C1 segment of cervical spinal cord (tissue), 14 donors: ENCODE measurements around the gene C5orf15.
"Not testable (repeated sequence)": the region's sequence is repeated elsewhere in the genome, so short reads cannot be mapped to it uniquely, and the experiment has no call there.

Experiments
- DNase-seq, 14 donors: peaks; one replicate each; lab custom pipeline; 2025; lab: John Stamatoyannopoulos, UW

C5orf15 gene

DNA sequence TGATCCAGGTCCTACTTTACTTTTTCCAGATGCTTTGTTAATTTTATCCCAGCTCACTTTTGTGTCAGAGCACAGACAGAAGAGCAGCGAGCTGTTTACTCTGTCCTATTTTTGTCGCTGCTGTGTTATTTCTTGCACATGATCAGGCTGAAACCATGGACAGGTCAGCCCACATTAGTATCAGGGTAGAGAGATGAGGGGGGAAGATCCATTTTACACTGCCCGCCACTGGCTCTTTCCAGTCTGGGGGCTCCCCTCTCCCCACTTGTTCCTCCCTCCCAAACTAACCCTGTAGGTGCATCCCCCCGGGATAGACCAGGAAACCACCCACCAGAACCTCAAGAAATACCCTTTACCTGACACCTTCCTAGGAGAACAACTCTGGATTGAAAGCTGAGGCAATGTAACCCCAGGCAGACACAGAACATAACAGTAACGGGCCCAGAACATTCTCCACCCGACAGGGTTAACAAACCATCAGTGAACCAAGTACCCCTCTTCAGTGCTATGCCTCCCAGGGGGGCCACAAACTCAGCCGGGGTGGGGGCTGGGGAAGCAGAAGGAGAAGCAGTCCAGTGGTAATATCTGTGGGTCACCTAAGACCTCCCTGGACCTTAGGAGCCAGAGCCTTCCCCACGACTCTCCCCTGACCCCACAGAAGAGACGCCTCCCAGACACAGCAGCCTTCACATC lies 26.0 kb upstream of the C5orf15 start:
- no peak for DNase-seq

- DNase-seq = no peak
These were observed 24.9 kb upstream of the C5orf15 start for GRCh38 chr5:133993185-133993936.

- DNase-seq = peak in 1 of 14 donors; percentile 68
These were observed 24.2 kb upstream of the C5orf15 start for GRCh38 chr5:133992429-133993155.

GRCh38 chr5:133991171-133991910 lies 22.9 kb upstream of the C5orf15 start:
- DNase-seq = no peak

DNA sequence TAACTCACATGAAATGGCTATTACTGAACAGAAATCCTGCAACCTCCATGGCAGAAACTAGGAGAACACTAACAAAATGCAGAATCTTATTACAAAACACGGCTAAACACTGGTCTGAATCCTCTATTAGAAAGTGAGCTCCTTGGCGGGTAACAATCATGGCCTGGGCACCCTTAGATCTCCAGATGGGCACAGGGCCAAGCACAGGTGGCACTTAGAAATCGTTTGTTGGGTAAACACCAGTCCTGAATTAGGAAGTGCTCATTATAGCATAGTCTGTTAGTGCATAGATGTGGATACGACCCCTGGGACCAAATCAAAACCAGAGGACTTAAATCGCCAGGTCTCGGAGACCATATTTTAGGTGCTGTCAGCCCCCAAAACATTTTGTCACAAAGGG lies 22.0 kb upstream of the C5orf15 start:
- DNase-seq = no peak

DNA sequence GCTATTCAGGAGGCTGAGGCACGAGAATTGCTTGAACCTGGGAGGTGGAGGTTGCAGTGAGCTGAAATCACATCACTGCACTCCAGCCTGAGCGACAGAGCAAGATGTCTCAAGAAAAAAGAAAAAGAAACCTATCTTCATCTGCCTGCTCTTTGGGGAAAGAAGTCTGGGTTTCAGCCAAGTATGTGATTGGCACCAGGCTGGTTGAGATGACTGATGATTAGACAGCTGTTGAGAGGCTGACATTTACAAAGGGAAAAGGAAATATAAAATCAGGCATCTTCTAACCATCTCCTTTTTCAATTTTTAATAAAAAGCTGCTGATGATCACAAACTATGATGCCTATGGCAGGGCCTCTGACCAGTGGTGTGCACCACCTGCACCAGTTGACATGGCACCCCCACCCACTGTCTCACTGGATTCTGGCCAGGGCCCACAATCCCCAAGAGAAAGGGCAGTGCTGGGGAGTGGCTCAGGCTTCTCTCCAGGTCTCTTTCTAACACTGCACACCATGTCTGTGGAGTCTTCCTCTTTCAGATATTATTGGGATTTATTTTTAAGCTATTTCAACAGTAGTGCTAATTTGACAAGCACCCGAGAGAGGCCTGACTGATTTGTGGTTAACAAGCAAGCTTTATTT lies 17.2 kb upstream of the C5orf15 start:
- DNase-seq = no peak

DNA sequence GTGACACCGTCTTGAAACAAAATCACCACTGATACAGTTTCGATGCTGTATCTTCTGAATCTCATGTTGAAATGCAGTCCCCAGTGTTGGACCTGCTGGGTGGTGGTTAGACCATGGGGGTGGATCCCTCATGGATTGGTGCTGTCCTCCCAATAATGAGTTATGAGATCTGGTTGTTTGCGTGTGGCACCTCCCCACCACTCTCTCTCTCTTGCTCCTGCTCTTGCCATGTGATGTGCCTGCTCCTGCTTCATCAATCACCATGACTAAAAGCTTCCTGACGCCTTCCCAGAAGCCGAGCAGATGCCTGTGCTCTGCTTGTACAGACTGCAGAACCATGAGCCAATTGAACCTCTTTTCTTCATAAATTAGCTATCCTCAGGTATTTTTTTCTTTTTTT lies 15.2 kb upstream of the C5orf15 start:
- no peak for DNase-seq

DNA sequence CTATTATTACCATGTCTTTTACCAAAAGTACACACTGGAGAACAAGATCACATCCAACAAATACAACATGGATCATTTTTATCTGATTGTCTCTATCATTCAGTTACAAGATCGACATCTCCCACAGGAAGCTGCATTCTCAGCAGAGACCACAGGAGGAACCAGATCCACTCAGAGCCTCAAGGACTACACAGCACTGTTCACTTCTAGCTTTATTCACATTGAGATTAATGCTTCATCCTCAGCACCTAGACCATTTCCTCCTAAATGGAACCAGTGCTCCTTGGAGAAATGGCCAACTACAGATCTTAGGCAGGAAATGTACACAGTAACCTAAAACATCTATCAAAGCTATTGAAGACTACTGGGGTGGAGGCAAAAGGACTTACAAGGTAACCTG lies 13.3 kb upstream of the C5orf15 start:
- DNase-seq = no peak

GRCh38 chr5:133980652-133981051 lies 12.2 kb upstream of the C5orf15 start:
- no peak for DNase-seq

GRCh38 chr5:133978943-133979342 lies 10.5 kb upstream of the C5orf15 start:
- DNase-seq = no peak

DNA sequence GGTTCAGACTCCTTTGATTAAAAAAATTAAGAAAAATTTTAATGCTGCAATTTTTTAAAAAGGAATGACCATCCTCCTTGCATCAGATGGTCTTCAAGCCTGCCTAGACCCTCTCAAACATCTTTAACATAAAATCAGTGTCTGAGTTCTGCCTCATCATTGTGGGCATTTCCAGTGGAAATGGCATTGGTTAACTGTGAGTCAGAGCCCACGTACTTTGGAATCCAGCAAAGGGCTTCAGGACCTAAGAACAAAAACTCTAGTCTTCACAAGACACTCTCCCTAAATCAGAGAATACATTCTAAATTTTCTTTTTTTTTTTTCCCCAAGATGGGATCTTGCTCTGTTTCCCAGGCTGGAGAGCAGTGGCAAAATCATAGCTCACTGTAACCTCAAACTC lies 9.4 kb upstream of the C5orf15 start:
- DNase-seq = no peak

GRCh38 chr5:133977161-133977787 lies 8.8 kb upstream of the C5orf15 start:
- no peak for DNase-seq

GRCh38 chr5:133975546-133975945 lies 7.1 kb upstream of the C5orf15 start:
- not testable (repeated sequence) for DNase-seq

DNA sequence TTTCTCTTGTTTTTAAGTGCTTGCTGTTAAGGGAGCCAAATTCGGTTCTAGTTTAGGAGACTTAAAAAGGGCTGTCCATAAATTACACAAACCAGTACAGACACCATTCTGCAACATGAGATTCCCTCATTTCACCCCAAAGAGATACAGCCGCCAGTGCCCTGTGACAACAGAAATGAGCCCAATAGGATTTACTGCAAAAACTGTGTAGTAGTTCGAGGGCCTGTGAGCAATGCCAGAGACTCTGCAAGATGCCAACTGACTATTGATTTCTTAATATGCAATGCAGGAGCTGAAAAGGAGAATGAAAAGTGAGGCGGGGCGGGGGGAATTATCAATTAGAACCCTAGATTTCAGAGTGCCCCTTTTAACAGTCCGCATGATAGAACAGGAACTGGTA lies 5.7 kb upstream of the C5orf15 start:
- DNase-seq = no peak

DNA sequence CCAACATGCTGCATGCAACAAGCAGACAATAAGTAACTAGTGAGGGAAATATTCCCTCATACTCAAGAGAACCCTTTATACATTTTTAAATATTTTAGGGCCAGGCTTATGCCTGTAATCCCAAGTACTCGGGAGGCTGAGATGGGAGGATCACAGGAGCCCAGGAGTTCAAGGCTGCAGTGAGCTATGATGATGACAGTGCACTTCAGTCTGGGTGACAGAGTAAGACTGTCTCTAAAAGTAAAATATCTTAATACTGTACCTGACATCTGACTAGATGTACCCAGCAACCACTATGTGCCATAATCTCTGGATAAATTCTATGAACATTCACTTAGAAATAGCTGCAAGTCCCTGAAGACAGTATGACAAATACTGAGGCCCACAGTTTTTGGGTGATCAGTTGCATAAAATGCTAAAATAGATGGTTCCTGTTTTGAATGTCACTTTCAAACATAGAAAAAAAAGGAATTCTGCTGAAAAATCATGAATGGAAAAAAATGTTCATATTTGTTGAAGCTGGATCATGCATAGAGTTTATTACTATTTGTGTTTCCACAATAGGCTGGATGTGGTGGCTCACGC lies 2.0 kb upstream of the C5orf15 start:
- no peak for DNase-seq

GRCh38 chr5:133969654-133970324 lies 1.4 kb upstream of the C5orf15 start:
- peak in 3 of 14 donors; percentile 11 to 43 (median 23) for DNase-seq

GRCh38 chr5:133967698-133968203 lies 674 bp downstream of the C5orf15 start:
- DNase-seq = peak in 2 of 14 donors; percentile 59 to 64

DNA sequence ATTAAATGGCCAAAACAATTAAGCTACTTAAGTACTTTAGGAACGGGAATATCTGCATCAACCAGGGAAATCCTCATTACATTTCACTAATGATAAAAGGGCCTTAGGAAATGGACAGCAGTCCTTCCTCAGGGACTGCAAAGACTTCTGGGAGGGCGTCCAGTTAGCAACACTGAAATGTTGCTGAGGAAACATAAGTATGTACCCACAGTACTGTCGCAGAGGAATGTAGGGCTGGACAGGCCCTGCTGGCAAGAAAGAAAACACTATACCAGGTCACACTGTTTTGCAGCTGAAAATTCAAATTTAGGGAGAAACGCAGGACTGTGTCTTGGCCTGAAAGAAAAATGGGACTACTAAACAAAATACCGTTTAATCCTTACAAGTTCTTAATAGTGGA lies 1.3 kb downstream of the C5orf15 start:
- no peak for DNase-seq

GRCh38 chr5:133966090-133966489 lies 2.3 kb downstream of the C5orf15 start:
- DNase-seq = no peak
